Measurements from ENCODE around the gene CNTNAP1.

DNA sequence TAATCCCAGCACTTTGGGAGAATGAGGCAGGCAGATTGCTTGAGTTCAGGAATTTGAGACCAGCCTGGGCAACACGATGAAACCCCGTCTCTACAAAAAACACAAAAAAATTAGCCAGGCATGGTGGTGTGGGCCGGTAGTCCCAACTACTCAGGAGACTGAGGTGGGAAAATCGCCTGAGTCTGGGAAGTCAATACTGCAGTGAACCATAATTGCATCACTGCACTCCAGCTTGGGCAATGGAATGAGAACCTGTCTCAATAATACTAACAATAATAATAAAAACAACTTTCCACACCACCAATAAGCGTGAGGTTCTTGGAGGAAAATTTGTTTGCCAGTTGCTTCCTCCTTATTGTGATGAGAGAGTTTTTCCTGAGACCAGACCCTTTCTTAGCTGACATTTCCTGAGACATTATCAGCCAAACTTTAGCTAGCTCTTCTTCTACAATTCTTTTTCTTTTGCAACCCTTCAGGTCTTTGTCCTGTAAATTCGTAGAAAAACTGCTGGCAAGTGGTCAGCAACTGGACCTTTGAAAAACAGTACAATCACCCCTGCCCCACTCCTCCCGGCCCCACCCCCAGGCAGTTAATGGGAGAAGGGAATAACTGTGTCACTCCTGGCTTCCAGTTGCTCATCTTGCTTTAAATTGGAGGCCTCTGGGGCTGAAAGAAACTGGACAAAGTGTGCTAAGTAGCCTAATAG is 66.0 kb downstream of the CNTNAP1 start:
- no peak for TF ChIP-seq POLR2A (IDR thresholded peaks at IDR 0.05; ENCODE audit: low read depth, low read length)
- TF ChIP-seq POLR2AphosphoS5 (IDR thresholded peaks at IDR 0.05; ENCODE audit: low read depth, low read length), result no peak

Data from GM12891 (cell line).